ENCODE data around the gene SLC16A6. TPM values are rescaled to one million over a fixed set of nuclear protein-coding genes. Genes with fewer than 3 reads are reported as not detected.

Gene SLC16A6
- total RNA-seq, 1 donor from 2014 or later, result 0.23 TPM

GRCh38 chr17:68307443-68307842, 16.5 kb upstream of the SLC16A6 start:
- peaks cover 14% of the 10 kb centered on the region for H3K36me3 Mint-ChIP-seq (ENCODE audit: low read depth)

GRCh38 chr17:68306819-68307218, 15.9 kb upstream of the SLC16A6 start:
- DNase-seq (ENCODE audit: low read depth, low spot score), result no peak
- Mint-ChIP-seq H3K4me3 (no peak overlapping the region), H3K4me1 (peaks cover 14% of the 10 kb centered on the region), H3K9me3 (peaks cover 8% of the 10 kb centered on the region), H3K27ac (ENCODE audit: unreplicated experiment) (no peak overlapping the region), H3K27me3 (ENCODE audit: low read depth) (no peaks in the 10 kb centered on the region), H3K36me3 (ENCODE audit: low read depth) (peaks cover 14% of the 10 kb centered on the region)
- TF ChIP-seq CTCF (conservative IDR thresholded peaks at IDR 0.05), result no peak

More at GRCh38 chr17:68307443-68307842, 16.5 kb upstream of the SLC16A6 start:
- Mint-ChIP-seq H3K27me3 (ENCODE audit: low read depth) (no peaks in the 10 kb centered on the region), H3K4me1 (peaks cover 20% of the 10 kb centered on the region), H3K9me3 (peaks cover 8% of the 10 kb centered on the region), H3K27ac (ENCODE audit: unreplicated experiment) (no peak overlapping the region), H3K4me3 (no peak overlapping the region)
- no peak for TF ChIP-seq CTCF (conservative IDR thresholded peaks at IDR 0.05)
- no peak for DNase-seq (ENCODE audit: low read depth, low spot score)

- no peak for TF ChIP-seq CTCF (conservative IDR thresholded peaks at IDR 0.05)
- Mint-ChIP-seq H3K4me1 (peaks cover 9% of the 10 kb centered on the region), H3K27ac (ENCODE audit: unreplicated experiment) (no peak overlapping the region), H3K9me3 (peaks cover 8% of the 10 kb centered on the region), H3K27me3 (ENCODE audit: low read depth) (no peaks in the 10 kb centered on the region), H3K4me3 (no peak overlapping the region), H3K36me3 (ENCODE audit: low read depth) (peaks cover 12% of the 10 kb centered on the region)
- DNase-seq (ENCODE audit: low read depth, low spot score), result no peak
These were observed 14.2 kb upstream of the SLC16A6 start for GRCh38 chr17:68305142-68305541.

- Mint-ChIP-seq H3K27me3 (ENCODE audit: low read depth) (no peaks in the 10 kb centered on the region), H3K4me3 (no peak overlapping the region), H3K27ac (ENCODE audit: unreplicated experiment) (no peak overlapping the region), H3K9me3 (peaks cover 8% of the 10 kb centered on the region), H3K4me1 (peaks cover 9% of the 10 kb centered on the region), H3K36me3 (ENCODE audit: low read depth) (peaks cover 12% of the 10 kb centered on the region)
- DNase-seq (ENCODE audit: low read depth, low spot score), result no peak
- TF ChIP-seq CTCF (conservative IDR thresholded peaks at IDR 0.05), result no peak
These were observed 13.8 kb upstream of the SLC16A6 start for GRCh38 chr17:68304706-68305105.

- Mint-ChIP-seq H3K4me3 (no peak overlapping the region), H3K27me3 (ENCODE audit: low read depth) (no peaks in the 10 kb centered on the region), H3K36me3 (ENCODE audit: low read depth) (peaks cover 8% of the 10 kb centered on the region), H3K27ac (ENCODE audit: unreplicated experiment) (peak overlapping the region; percentile 46), H3K4me1 (peaks cover 6% of the 10 kb centered on the region), H3K9me3 (peaks cover 6% of the 10 kb centered on the region)
- TF ChIP-seq CTCF (conservative IDR thresholded peaks at IDR 0.05), result no peak
- no peak for DNase-seq (ENCODE audit: low read depth, low spot score)
These were observed 11.7 kb upstream of the SLC16A6 start for GRCh38 chr17:68302666-68303065.
